HG02798 (cell line): ENCODE measurements around the gene TMED8.
"Not testable (repeated sequence)": the region's sequence is repeated elsewhere in the genome, so short reads cannot be mapped to it uniquely, and the experiment has no call there.

ENCODE experiments used
- ATAC-seq: cut with Tn5 transposase; IDR thresholded peaks from one replicate; pipeline ENCODE4 v1.9.1; 2021; ENCODE audit warnings: mild to moderate bottlenecking; ENCODE audit not compliant: unreplicated experiment, poor library complexity

The TMED8 gene, protein sequence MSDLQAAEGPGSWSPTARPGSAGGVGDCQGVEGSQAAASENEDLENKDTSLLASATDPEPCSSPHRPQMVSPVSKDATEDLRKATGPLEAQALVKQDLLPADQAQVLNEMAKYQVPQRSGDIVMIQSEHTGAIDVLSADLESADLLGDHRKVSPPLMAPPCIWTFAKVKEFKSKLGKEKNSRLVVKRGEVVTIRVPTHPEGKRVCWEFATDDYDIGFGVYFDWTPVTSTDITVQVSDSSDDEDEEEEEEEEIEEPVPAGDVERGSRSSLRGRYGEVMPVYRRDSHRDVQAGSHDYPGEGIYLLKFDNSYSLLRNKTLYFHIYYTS

DNA sequence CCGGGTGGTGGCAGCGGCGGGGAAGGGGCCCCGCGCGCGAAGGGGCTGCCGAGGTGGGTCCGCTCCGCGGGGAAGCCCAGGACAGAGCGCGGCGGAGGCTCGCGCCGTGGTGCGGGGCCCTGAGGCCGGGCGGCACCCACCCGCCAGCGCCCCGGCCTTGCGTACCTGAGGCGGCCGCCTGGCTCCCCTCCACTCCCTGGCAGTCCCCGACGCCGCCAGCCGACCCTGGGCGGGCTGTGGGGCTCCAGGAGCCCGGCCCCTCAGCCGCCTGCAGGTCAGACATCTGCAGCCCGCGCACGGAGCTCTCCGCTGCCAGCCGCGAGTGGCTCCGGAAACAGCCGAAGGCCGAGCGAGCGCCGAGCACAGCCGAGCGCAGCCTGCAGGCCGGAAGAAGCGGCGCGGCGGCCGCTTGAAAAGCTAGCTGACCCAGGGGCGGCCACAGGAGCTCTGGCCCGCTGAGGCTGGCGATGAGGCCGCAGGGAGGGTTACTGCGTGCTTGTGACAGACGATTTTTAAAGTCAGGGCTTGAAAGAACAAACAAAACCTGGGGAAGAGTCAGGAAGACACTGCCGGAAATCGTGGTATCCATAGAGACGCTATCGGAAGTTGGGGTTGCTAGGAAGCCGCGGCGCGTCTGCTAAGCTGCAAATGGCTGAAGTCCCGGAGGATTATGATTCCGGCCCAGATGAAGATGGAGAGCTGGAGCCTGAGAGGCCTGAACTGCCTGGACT, at the start of gene TMED8, which contains the start of gene SAMD15:
TMED8 (minus strand) TSS at position 324 of the 731 bp plus-strand sequence; CDS start at position 283, 41 bp downstream.
SAMD15 (plus strand) TSS at position 609 of the 731 bp plus-strand sequence; CDS start at position 649, 40 bp downstream.
- peak; percentile 92 for ATAC-seq

DNA sequence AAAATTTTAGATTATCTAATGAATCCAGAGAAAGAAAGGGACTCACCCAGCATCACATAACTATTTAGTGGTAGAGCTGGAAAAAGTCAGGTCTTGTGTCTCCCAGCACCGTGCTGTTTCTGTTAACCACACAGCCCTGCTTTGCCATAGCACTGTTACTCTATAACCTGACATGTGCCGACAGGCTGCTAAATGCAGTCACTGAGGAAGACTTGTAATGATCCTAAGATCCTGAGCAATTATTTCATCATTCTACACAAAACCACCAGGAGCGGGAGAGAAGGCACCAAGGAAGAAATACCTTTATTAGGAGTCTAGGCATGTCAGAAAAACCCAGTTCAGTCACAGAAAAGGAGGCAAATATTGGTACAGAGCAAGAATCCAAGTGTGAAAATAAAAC, 49.5 kb upstream of the TMED8 start:
- ATAC-seq: no peak

DNA sequence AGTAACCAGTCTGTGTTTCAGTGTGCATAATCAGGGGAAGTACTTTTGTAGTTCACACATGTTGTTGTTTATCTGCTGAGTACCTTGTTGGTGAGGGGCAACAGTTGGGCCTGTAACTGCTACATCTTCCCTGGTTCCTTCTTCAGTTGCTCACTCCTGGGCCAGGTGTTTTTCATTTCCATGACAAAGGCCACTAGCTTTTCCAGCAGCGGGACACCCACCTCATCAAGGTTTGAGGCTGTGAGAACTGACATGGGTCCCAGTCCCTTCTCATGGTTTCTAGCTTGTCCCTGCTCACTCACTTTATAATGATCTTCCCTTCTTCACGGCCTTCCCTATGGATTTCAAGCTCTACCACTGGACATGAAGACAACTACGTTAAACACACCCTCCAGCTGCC, 48.0 kb upstream of the TMED8 start:
- ATAC-seq: no peak

DNA sequence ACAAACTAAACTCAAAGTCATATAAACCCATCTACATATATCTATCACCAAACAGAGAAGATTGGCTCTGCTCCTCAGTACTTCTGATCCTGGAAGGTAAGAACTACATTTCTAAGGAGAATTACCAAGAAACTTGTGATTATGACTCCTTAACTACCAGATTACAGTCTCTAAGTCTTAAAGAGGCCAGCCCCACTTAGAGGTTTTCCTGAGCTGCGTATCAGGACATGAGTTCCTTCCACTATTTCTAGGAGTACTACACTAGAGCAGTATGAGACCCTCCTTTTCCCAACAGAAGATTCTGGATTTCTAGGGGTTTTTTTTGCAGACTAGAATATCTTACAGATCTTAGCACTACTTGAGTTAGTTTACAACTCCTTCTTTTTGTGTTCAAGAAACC, 46.5 kb upstream of the TMED8 start, which contains the start of gene NOXRED1:
NOXRED1 (minus strand) TSS at position 101 of the 400 bp plus-strand sequence. CDS start 634 bp downstream, outside the sequence.
- no peak for ATAC-seq

DNA sequence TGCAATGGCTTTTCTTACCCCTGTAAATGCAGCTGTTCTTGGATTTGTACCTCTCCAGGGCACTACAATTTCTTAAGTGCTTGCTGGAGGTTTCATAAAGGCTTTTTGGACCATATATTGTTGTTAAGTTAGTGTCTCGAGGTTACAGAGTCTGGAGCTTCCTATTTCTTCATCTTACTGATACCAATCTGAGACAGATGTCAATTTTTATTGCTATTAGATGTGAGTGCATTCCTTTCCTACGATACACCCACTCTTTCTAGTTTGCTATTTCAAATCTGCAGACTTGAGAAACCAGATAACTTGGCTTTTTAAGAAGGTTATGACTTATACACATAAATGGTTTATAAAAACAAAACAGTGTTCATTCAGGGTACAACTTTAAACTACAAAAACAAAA, 44.3 kb upstream of the TMED8 start:
- no peak for ATAC-seq

DNA sequence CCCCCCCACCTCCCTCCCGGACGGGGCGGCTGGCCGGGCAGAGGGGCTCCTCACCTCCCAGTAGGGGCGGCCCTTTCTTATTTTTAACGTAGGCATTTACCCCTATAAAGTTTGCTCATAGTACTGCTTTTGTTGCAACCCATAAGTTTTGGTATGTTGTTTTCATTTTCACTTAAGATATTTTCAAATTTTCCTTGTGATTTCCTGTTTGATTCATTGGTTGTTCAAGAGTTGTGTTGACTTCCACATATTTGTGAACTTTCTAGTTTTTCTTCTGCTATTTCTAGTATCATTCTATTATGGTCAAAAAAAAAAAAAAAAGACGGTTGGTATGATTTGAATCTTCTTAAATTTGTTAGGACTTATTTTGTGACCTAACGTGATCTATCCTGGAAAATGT, 39.9 kb upstream of the TMED8 start:
- ATAC-seq: no peak

DNA sequence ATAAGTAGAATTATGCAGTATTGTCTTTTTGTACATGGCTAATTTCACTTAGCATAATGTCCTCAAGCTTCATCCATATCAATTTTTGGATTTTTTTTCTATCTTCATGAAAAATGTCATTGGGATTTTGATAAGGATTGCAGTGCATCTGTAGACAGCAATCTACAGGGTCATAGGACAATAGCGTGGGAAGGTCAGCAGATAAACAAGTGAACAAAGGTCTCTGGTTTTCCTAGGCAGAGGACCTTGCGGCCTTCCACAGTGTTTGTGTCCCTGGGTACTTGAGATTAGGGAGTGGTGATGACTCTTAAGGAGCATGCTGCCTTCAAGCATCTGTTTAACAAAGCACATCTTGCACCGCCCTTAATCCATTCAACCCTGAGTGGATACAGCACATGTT, 39.2 kb upstream of the TMED8 start:
- ATAC-seq: not testable (repeated sequence)

DNA sequence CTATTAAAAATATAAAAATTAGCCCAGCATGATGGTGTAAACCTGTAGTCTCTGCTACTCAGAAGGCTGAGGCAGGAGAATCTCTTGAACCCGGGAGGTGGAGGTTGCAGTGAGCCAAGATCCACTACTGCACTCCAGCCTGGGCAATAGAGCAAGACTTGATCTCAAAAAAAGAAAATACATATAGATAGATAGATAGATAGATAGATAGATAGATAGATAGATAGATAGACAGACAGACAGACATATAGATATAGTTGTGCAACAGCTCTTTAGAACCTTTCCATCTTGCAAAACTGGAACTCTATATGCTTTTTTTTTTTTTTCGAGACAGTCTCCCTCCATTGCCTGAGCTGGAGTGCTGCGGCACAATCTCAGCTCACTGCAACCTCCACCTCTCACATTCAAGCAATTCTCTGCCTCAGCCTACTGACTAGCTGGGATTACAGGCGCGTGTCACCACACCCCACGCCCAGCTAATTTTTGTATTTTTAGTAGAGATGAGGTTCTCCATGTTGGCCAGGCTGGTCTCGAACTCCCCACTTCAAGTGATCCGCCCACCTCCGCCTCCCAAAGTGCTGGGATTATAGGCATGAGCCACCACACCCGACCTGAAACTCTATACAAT, 38.6 kb upstream of the TMED8 start:
- ATAC-seq: not testable (repeated sequence)

DNA sequence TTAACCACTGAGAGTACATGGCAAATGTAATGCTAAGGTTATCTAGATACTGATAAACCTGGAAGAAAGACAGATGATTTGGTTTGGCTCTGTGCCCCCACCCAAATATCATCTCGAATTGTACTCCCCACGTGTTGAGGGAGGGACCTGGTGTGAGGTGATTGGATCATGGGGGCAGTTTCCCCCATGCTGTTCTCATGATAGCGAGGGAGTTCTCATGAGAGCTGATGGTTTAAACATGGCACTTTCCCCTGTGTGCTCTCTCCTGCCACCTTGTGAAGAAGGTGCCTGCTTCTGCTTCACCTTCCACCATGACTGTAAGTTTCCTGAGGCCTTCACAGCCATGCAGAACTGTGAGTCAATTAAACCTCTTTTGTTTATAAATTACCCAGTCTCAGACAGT, 32.2 kb upstream of the TMED8 start:
- no peak for ATAC-seq

DNA sequence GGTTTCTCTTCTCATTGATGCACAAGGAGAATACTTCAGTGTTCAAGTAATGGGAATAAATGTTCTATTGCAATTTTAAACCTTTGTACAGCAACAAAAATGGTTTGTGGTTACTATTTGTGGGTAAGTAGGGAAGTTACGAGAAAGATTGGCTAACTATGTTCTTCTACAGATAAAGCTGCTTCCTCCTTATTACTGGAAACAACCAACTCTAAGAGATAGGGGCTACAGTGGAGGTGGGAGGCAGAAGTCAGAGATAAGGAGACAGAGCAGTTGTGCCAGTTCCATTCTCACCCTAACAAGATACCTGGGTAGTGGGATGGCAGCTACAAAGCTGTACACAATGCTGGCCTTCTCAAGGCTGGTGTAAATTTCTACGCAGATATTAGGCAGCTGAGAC, 30.3 kb upstream of the TMED8 start:
- no peak for ATAC-seq

DNA sequence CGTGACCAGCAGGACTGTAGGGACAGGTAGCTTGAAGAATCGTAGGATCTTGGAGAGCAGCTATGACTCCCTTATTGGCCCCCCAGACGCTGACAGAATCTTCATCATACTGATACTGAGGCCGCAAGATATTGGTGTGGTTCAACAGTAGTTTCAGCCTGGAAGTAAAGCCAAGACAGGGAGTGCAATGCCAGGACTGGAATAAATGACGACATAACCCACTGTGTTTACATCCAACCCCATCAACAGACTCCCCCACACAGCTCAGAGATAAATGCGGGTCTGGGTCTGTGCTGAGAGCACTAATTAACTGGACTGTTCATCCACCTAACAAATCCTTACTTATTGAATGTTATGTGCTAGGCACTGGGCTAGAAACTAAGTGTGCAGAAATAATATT, 29.8 kb upstream of the TMED8 start:
- ATAC-seq: no peak

DNA sequence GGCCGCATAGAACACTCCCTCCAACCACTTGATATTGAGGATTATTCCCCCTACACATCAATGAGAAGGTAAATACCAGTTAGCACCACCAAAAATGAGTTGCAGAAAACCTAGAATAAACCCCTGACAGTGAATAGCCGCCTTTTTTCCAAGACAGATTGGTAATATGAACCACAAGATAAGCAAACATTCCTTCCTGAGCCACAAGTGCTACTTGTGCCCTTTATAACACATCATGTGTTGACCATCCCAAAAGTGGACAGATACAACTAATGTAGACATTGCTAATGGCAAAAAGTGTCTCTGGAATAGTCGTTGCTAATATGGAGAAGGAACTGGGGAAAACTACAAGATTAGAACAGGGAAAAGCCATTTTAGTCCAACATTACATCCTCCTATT, 29.2 kb upstream of the TMED8 start:
- no peak for ATAC-seq

DNA sequence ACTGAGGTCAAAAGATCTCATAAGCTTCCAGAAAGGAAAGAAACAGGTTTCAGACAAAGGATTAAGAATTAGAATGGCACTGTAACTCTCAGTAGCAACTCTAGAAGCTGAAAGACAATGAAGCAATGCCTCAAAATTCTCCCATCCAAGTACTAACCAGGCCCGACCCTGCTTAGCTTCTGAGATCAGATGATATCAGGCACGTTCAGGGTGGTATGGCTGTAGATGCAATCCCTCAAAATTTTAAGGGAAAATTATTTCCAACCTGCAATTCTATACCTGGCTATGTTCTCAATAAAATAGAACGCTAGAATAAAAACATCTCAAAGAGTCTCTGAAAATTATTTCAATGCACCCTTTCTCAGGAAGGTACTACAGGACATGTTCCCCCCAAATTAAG, 26.9 kb upstream of the TMED8 start:
- no peak for ATAC-seq

DNA sequence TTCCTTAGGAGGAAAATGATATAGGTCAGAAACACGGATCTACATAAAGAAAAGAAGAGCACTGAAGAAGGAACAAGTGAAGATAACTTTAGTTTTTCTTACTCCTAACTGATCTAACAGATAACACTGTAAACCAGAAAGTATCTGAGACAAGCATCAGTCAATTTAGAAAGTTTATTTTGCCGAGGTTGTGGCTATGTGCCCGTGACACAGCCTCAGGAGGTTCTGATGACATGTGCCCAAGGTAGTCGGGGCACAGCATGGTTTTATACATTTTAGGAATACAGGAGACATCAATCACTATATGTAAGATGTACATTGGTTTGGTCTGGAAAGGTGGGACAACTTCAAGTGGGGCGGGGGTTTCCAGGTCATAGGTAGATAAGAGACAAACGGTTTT, 23.3 kb upstream of the TMED8 start:
- ATAC-seq: no peak

DNA sequence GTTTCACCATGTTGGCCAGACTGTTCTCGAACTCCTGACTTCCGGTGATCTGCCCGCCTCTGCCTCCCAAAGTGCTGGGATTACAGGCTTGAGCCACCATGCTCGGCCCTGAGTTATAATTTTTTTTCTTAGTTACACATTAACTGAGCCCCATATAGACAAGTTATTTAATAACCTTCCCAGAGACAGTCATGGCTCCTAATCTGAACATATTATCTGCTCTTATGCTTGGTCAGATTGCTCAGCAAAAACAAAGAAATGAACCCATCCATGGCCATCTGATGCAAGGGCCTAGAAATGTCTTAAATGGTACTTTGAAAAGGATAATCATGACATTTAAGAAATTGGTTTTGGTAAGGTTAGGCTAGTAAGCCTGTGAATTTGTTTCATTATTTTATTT, 13.3 kb upstream of the TMED8 start:
- no peak for ATAC-seq

DNA sequence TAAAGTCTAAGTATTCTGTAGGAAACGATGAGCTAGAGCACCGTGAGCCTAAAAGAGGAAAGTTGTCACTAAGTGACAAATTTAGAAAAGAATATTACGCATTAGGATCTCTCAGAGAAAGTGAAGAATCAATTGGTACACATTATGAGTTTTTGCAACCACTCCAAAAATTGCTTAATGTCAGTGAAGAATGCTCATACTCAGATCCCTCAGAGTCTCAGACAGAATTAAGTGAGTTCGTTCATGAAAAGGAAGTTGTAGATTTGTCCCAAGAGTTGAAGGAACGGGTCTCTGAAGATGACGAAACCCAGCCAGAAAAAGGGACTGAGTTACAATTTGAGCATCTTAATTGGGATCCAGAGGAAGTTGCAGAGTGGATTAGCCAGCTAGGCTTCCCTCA, 1.8 kb upstream of the TMED8 start:
- no peak for ATAC-seq

DNA sequence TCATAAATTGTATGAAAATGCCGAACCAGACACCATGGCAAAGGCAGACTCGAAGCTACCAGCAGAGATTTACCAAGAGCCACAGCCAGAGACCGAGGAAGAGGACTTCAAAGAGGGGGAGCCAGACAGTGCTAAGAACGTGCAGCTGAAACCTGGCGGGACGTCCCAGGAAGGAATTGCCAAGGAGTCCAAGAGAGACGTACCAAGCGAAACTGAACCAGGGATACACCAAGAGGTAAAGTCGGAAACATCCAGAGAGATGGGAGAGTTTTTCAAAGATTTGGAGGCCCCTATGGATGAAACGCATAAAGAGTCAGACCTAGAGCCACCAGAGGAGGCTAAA, 579 bp upstream of the TMED8 start:
- no peak for ATAC-seq

DNA sequence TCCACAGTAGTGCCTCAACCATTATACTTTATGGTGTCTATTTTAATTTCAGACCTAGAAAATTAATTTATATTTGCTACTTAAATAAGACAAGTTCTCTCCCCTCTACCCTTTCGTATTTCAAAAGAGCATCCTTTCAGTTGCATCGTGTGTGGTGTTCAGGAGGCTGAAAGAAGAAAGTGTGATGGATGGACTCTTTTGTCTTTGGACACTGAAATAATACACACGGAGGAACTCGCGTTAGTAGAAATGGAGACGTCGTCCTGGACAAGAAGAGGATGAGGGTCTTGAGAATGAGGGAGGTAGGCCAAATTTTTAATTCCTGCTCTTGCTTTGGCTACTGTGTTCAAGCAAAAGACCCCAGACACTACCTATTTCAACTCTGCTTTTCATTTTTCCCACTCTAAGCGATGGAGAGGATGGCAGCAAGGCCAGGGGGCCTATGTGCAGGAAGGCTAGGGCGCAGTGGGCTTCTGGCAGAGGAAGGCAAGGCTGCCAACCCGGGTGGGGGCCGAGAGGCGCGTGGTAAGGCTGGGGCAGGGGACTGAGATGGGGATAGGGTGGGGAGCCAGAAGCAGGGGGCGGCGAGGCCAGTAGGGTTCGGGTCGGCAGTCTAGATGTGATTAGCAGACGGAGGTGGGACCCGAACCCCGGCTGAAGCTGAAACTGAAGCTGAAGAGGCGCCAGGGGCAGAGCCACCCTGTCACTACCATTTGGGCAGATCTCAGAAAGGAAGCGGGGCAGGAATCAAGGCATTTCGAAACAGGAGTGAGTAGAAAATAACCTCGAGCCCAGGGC, 722 bp downstream of the TMED8 start:
- ATAC-seq: peak; percentile 17

DNA sequence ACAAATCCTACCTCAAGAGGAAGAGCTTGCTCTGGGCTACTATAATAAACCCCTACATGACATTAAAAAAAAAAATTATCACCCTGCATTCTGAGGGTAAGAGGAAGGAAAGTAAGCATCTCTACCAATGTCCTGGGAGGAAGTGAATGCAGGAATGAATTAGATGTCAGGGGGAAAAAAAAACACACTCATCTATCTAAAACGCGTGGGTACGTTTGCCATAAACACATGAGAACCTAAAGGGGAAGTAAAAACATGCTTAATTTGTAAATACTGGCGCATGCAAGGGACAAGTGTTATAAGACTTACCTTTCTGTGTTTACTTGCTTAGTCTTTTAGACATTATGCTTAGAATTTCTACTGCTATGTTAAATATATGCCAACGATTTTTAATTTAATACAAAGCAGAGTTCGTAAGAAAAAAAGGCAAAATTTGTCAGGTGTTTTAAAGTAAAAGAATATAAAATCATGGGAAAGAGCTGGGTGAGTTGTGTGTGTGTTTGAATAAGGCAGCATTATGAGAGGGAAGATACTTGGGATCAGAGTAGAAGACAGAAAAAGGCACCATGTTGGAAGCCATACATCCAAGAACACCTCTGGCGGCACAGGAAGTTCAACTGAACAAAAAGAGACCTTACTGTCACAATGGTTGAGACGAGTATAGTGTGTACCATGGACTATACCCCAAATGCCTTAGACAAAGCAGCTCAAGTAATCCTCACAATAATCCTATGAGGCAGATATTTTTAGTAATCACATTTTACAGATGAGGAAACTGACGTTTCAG, 1.5 kb downstream of the TMED8 start:
- no peak for ATAC-seq
